GM12878 (cell line): Measurements from ENCODE around the gene SH2D3A. TPM values are rescaled to one million over a fixed set of nuclear protein-coding genes. Genes with fewer than 3 reads are reported as not detected.

Source experiments
- ATF2 ChIP-seq: IDR thresholded peaks from 2 replicates; pipeline ENCODE4 v1.6.1; 2012; ENCODE audit warnings: low read length, inconsistent platforms
- BCL11A ChIP-seq: IDR thresholded peaks from 2 replicates; pipeline ENCODE4 v1.6.1; 2011; ENCODE audit warnings: low read depth, low read length
- BMI1 ChIP-seq: fragments of 450-650 bp; IDR thresholded peaks from 2 replicates; pipeline ENCODE4 v1.6.1; 2016; ENCODE audit warnings: mild to moderate bottlenecking, moderate library complexity, borderline replicate concordance
- CREM ChIP-seq: IDR thresholded peaks from 2 replicates; pipeline ENCODE4 v1.6.1; 2014; ENCODE audit warnings: antibody characterized with exemption, low read depth
- CUX1 ChIP-seq: IDR thresholded peaks from 2 replicates; pipeline ENCODE4 v1.6.1; 2012; ENCODE audit warnings: improper control_type of control experiment, low read depth, low read length; ENCODE audit not compliant: insufficient replicate concordance
- ETV6 ChIP-seq, 2 experiments: fragments of 450-650 bp in 1 of 2; IDR thresholded peaks in 1 of 2; conservative IDR thresholded peaks in 1 of 2; 2 replicates each; pipeline ENCODE4 v1.6.1; 2014; ENCODE audit warnings: antibody characterized with exemption in 1 of 2, borderline replicate concordance in 1 of 2, low read depth in 1 of 2, mild to moderate bottlenecking in 1 of 2, moderate library complexity in 1 of 2
- HCFC1 ChIP-seq: fragments of 150-350 bp; IDR thresholded peaks from 2 replicates; pipeline ENCODE4 v1.6.1; 2014; ENCODE audit warnings: low read length
- IKZF2 ChIP-seq, 2 experiments: fragments of 450-650 bp; IDR thresholded peaks; 2 replicates each; pipeline ENCODE4 v1.6.1; 2017; ENCODE audit warnings: mild to moderate bottlenecking in 2 of 2, moderate library complexity in 2 of 2
- PAX5 ChIP-seq: IDR thresholded peaks from 2 replicates; pipeline ENCODE4 v1.6.1; 2011; ENCODE audit warnings: low read depth, low read length, borderline replicate concordance
- PKNOX1 ChIP-seq: fragments of 450-650 bp; IDR thresholded peaks from 2 replicates; pipeline ENCODE4 v1.6.1; 2016; ENCODE audit warnings: mild to moderate bottlenecking
- SP1 ChIP-seq: IDR thresholded peaks from one replicate; pipeline ENCODE4 v1.6.1; 2011; ENCODE audit warnings: low read depth, low read length
- WRNIP1 ChIP-seq: IDR thresholded peaks from 2 replicates; pipeline ENCODE4 v1.6.1; 2011; ENCODE audit warnings: low read depth, low read length, improper control_type of control experiment, borderline replicate concordance
- ZBTB4 ChIP-seq: fragments of 450-650 bp; formaldehyde crosslinking; IDR thresholded peaks from 2 replicates; pipeline ENCODE4 v1.4.0; 2022; ENCODE audit warnings: mild to moderate bottlenecking, moderate library complexity
- ZNF274 ChIP-seq: IDR thresholded peaks from one replicate; pipeline ENCODE4 v1.8.0; 2011; ENCODE audit not compliant: insufficient read length, insufficient read depth
- polyA plus RNA-seq, 11 experiments: library from polyadenylated mRNA; depleted of rRNA in 4 of 11; unstranded in 6 of 11; stranded (reverse) in 5 of 11; fragments of >200 nt; fragmentation: Nextera tagmentation in 4 of 11; fragmentation: Illumina TruSeq in 1 of 11; extraction: Ambion mirVana in 4 of 11; extraction: Trizol in 1 of 11; gene quantifications; 1 replicate in 1 of 11; 2 replicates in 10 of 11; pipeline versions ENCODE4 v1.2.1 to v1.2.3, GENCODE V29; 2011 to 2016; ENCODE audit warnings: inconsistent platforms in 2 of 11, missing spikeins in 2 of 11, low read depth in 1 of 11
- total RNA-seq, 4 experiments: library from RNA; depleted of rRNA in 3 of 4; stranded (reverse); fragments of >200 nt in 3 of 4; fragmentation: Illumina TruSeq in 1 of 4; extraction: Trizol in 1 of 4; gene quantifications; 2 replicates each; pipeline versions ENCODE4 v1.2.1 to v1.2.3, GENCODE V29; 2013 to 2021
- TF ChIP-seq, protein P1 (sequence below): fragments of 450-650 bp; formaldehyde crosslinking; IDR thresholded peaks from 2 replicates; pipeline ENCODE4 v1.4.0; 2020; ENCODE audit warnings: mild to moderate bottlenecking, moderate library complexity

The SH2D3A gene
- total and polyA plus RNA-seq, 10 of the 15 experiments (the other 5 are each of a cell fraction or from before 2014, with no cell fraction given) = 0.77 to 24.4 (median 9.5) TPM

GRCh38 chr19:6773323-6773931 lies 6.2 kb upstream of the SH2D3A start (continued):
- TF ChIP-seq, protein P1, sequence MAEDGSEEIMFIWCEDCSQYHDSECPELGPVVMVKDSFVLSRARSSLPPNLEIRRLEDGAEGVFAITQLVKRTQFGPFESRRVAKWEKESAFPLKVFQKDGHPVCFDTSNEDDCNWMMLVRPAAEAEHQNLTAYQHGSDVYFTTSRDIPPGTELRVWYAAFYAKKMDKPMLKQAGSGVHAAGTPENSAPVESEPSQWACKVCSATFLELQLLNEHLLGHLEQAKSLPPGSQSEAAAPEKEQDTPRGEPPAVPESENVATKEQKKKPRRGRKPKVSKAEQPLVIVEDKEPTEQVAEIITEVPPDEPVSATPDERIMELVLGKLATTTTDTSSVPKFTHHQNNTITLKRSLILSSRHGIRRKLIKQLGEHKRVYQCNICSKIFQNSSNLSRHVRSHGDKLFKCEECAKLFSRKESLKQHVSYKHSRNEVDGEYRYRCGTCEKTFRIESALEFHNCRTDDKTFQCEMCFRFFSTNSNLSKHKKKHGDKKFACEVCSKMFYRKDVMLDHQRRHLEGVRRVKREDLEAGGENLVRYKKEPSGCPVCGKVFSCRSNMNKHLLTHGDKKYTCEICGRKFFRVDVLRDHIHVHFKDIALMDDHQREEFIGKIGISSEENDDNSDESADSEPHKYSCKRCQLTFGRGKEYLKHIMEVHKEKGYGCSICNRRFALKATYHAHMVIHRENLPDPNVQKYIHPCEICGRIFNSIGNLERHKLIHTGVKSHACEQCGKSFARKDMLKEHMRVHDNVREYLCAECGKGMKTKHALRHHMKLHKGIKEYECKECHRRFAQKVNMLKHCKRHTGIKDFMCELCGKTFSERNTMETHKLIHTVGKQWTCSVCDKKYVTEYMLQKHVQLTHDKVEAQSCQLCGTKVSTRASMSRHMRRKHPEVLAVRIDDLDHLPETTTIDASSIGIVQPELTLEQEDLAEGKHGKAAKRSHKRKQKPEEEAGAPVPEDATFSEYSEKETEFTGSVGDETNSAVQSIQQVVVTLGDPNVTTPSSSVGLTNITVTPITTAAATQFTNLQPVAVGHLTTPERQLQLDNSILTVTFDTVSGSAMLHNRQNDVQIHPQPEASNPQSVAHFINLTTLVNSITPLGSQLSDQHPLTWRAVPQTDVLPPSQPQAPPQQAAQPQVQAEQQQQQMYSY (CRISPR knock-in tag) = no peak
- TF ChIP-seq BCL11A = no peak
- TF ChIP-seq IKZF2 (IDR thresholded peaks at IDR 0.05) = peak; percentile 44 to 51; a peak in 2 of 4 replicates
- TF ChIP-seq CREM = 0 out of 2 replicates have a peak, but pooled peaks have one; percentile 23
- TF ChIP-seq BMI1 = no peak
- no peak for TF ChIP-seq ZBTB4
- TF ChIP-seq SP1 = no peak
- TF ChIP-seq CUX1 = no peak
- TF ChIP-seq ZNF274 = no peak
- TF ChIP-seq WRNIP1 = no peak
- TF ChIP-seq PAX5 = no peak
- TF ChIP-seq ATF2 = no peak
- peak in 1 of 2 experiments; percentile 95; a peak in 2 of 4 replicates for TF ChIP-seq ETV6 (conservative IDR thresholded peaks at IDR 0.05 in 1 of 2, IDR thresholded peaks at IDR 0.05 in 1 of 2; ENCODE audit: borderline replicate concordance in 1 of 2, low read depth in 1 of 2)
- no peak for TF ChIP-seq HCFC1
- TF ChIP-seq PKNOX1 = no peak
